ENCODE results near the gene SLC34A2.
"Not testable (repeated sequence)": the region's sequence is repeated elsewhere in the genome, so short reads cannot be mapped to it uniquely, and the experiment has no call there.

Gene SLC34A2

GRCh38 chr4:25654971-25655963, at the start of gene SLC34A2:
Gene SLC34A2, plus strand, starts transcription at chr4:25655851. Its CDS starts 6,650 bp downstream, at chr4:25662501.
- peak; percentile 29 for DNase-seq

GRCh38 chr4:25608644-25609043, 47.0 kb upstream of the SLC34A2 start:
- DNase-seq, result peak; percentile 21

- DNase-seq, result no peak
These were observed 45.7 kb upstream of the SLC34A2 start for GRCh38 chr4:25609976-25610375.

- DNase-seq, result not testable (repeated sequence)
These were observed 42.0 kb upstream of the SLC34A2 start for GRCh38 chr4:25613613-25614012.

- DNase-seq, result no peak
These were observed 40.8 kb upstream of the SLC34A2 start for GRCh38 chr4:25614807-25615206.

GRCh38 chr4:25621027-25621930, 34.4 kb upstream of the SLC34A2 start:
- no peak for DNase-seq

- DNase-seq, result no peak
These were observed 31.0 kb upstream of the SLC34A2 start for GRCh38 chr4:25624616-25625015.

GRCh38 chr4:25628451-25628850, 27.2 kb upstream of the SLC34A2 start:
- no peak for DNase-seq

GRCh38 chr4:25632135-25632534, 23.5 kb upstream of the SLC34A2 start:
- no peak for DNase-seq

- no peak for DNase-seq
These were observed 22.1 kb upstream of the SLC34A2 start for GRCh38 chr4:25633541-25633940.

GRCh38 chr4:25635501-25635900, 20.1 kb upstream of the SLC34A2 start:
- DNase-seq, result peak; percentile 1

GRCh38 chr4:25637581-25638220, 17.9 kb upstream of the SLC34A2 start:
- no peak for DNase-seq

GRCh38 chr4:25638221-25638601, 17.4 kb upstream of the SLC34A2 start:
- no peak for DNase-seq

GRCh38 chr4:25638806-25639205, 16.8 kb upstream of the SLC34A2 start:
- no peak for DNase-seq

- DNase-seq, result no peak
These were observed 5.3 kb upstream of the SLC34A2 start for GRCh38 chr4:25650311-25650710.

GRCh38 chr4:25651682-25652081, 4.0 kb upstream of the SLC34A2 start:
- DNase-seq, result no peak

GRCh38 chr4:25654031-25654970, 1.4 kb upstream of the SLC34A2 start:
- no peak for DNase-seq

- DNase-seq, result peak; percentile 29
These were observed 380 bp downstream of the SLC34A2 start for GRCh38 chr4:25656031-25656430.

GRCh38 chr4:25658357-25658771, 2.7 kb downstream of the SLC34A2 start:
- DNase-seq, result no peak

- DNase-seq, result no peak
These were observed 3.1 kb downstream of the SLC34A2 start for GRCh38 chr4:25658777-25659176.

- not testable (repeated sequence) for DNase-seq
These were observed 5.8 kb downstream of the SLC34A2 start for GRCh38 chr4:25661441-25661840.

GRCh38 chr4:25662306-25662705, 6.7 kb downstream of the SLC34A2 start:
- no peak for DNase-seq
